ENCODE measurements around the gene MAP3K9.
A peak's percentile ranks its signal among the peaks of the same experiment; 100 is the strongest.
"Not testable (repeated sequence)": the region's sequence is repeated elsewhere in the genome, so short reads cannot be mapped to it uniquely, and the experiment has no call there.

MAP3K9 gene

DNA sequence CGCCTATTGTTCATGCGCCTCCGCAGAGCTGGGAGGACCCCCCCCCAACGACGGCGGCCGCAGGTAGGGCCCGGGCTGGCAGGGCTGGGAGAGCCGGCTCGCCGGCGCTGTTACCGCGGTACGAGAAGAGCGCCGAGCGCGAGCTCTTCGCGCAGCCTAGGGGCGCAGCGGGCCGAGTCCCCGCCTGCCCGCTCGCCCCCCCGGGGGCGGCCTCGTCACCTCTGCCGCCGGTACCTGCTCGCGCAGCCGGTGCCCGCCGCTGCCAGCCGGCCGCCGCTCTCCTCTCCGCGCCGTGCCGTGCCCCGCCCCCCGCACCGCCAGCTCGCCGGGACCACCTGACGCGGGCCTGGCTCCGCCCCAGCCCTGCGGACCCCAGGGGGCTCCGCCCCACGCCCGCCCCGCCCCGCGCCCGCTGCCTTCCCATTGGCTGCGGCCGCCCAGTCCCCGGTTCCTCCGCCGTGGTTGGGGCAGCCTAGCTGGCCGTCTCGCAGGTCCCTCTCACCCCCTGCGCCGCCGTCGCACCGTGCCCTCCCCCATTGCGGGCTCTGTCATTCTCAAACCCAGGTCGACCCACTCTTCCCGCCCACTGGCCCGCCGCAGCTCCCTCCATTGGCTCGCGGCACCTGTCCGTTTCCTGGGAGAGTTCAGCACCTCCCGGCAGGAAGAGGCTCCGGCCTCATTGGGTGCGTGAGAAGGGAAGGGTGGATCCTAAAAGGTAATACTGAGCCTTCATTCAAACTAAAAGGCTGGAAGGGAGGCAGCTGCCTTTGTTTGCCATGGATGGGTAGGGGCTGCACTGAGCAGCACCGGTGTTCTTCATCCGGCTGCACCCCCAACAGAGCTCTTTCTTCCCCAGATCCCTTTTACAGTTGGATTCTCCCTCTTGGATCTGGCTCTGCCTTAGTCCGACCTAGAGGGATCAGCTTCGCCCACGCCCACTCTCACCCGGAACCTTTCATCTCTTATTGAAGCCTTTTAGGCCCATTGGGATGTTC, at the start of gene MAP3K9:
TSS of gene MAP3K9 (minus strand) at position 289 of the 995 bp plus-strand sequence. CDS start 342 bp downstream, outside the sequence.
- TF ChIP-seq, protein P1, sequence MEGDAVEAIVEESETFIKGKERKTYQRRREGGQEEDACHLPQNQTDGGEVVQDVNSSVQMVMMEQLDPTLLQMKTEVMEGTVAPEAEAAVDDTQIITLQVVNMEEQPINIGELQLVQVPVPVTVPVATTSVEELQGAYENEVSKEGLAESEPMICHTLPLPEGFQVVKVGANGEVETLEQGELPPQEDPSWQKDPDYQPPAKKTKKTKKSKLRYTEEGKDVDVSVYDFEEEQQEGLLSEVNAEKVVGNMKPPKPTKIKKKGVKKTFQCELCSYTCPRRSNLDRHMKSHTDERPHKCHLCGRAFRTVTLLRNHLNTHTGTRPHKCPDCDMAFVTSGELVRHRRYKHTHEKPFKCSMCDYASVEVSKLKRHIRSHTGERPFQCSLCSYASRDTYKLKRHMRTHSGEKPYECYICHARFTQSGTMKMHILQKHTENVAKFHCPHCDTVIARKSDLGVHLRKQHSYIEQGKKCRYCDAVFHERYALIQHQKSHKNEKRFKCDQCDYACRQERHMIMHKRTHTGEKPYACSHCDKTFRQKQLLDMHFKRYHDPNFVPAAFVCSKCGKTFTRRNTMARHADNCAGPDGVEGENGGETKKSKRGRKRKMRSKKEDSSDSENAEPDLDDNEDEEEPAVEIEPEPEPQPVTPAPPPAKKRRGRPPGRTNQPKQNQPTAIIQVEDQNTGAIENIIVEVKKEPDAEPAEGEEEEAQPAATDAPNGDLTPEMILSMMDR (IDR thresholded peaks at IDR 0.05; ENCODE audit: insufficient read depth, missing control alignments): no peak
- FAIRE-seq (no peak), DNase-seq (ENCODE audit: insufficient read length, low spot score) (peak; percentile 85)

DNA sequence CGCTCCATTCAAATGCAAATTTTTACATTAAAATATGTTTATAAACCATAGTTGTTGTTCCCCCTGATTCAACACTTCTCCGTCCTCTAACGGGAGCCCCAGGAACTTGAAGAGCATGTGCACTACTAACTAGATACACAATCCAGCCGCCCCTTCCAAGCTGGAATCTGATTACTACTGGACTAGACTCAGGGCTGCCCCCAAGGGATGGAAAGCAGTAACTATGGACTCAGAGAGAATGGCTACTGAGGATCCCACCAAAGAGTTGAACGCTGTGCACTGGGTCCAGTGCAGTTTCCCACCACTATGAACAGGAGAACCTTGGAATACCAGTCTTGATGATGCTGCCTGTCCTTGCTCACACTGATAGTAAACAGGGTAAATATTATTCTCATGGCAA, 49.3 kb upstream of the MAP3K9 start:
- no peak for FAIRE-seq
- TF ChIP-seq, protein P1 (IDR thresholded peaks at IDR 0.05; ENCODE audit: insufficient read depth, missing control alignments): no peak
- DNase-seq (ENCODE audit: insufficient read length, low spot score): no peak

DNA sequence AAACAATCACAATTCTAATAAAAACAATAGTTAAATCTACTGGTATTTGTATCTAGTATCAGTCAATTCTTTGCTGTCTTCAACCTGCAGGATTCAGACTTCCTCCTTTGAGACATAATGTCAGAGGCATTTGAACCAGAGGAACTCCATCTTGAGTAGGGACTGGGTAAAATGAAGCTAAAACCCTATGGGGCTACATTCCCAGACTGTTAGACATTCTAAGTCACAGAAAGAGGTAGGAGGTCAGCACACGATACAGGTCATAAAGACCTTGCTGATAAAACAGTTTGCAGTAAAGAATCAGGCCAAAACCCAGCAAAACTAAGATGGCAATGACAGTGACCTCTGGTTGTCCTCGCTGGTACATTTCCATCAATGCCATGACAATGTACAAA, 48.2 kb upstream of the MAP3K9 start:
- TF ChIP-seq, protein P1 (IDR thresholded peaks at IDR 0.05; ENCODE audit: insufficient read depth, missing control alignments): no peak
- FAIRE-seq (no peak), DNase-seq (ENCODE audit: insufficient read length, low spot score) (no peak)

DNA sequence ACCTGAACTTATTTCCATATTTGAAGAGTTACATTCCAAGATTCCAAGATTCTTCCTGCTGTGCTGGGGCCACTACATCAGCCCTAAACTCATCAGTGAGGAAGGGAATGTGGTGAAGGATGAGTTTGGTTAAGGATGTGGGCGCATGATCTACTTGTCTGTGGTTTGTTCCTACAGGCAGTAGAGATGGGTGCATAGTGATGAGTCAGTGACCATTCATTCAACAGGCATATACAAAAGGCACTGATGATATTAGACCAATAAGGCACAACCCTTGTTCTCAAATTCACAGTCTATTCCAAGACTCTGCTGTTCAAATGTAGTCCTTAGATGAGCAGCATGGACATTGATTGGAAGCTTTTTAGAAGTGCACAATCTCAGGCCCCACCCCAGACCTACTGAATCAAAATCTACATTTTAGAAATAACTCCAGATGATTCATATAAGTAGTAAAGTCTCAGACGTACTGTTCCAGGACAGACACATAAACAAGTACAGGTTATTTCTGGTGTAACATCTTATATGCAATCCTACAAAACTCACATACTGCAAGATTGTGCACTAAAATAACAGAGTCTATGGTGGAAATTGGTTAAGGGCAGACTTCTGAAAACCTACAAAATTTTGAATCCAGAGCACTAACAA, 47.7 kb upstream of the MAP3K9 start:
- FAIRE-seq (no peak), DNase-seq (ENCODE audit: insufficient read length, low spot score) (no peak)
- TF ChIP-seq, protein P1 (IDR thresholded peaks at IDR 0.05; ENCODE audit: insufficient read depth, missing control alignments): no peak

DNA sequence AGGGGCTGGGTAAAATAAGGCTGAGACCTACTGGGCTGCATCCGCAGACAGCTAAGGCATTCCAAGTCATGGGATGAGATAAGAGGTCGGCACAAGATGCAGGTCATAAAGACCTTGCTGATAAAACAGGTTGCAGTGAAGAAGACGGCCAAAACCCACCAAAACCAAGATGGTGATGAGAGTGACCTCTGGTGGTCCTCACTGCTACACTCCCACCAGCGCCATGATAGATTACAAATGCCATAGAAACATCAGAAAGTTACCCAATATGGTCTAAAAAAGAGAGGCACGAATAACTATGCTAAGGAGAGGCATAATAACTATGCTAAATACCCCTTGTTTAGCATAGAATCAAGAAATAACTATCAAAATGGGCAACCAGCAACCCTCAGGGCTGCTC, 46.2 kb upstream of the MAP3K9 start:
- TF ChIP-seq, protein P1 (IDR thresholded peaks at IDR 0.05; ENCODE audit: insufficient read depth, missing control alignments): no peak
- DNase-seq (ENCODE audit: insufficient read length, low spot score): no peak
- no peak for FAIRE-seq

DNA sequence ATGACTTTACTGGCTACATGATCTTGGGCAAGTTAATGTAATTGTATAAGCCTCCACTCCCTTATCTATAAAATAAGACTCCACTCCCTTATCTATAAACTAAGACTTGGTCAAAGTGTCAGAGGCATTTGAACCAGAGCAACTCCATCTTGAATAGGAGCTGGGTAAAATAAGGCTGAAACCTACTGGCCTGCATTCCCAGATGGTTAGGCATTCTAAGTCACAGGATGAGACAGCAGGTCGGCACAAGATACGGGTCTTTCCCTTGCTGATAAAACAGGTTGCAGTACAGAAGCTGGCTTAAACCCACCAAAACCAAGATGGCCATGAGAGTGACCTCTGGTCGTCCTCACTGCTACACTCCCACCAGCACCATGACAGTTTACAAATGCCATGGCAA, 44.3 kb upstream of the MAP3K9 start:
- not testable (repeated sequence) for FAIRE-seq; DNase-seq (ENCODE audit: insufficient read length, low spot score)

DNA sequence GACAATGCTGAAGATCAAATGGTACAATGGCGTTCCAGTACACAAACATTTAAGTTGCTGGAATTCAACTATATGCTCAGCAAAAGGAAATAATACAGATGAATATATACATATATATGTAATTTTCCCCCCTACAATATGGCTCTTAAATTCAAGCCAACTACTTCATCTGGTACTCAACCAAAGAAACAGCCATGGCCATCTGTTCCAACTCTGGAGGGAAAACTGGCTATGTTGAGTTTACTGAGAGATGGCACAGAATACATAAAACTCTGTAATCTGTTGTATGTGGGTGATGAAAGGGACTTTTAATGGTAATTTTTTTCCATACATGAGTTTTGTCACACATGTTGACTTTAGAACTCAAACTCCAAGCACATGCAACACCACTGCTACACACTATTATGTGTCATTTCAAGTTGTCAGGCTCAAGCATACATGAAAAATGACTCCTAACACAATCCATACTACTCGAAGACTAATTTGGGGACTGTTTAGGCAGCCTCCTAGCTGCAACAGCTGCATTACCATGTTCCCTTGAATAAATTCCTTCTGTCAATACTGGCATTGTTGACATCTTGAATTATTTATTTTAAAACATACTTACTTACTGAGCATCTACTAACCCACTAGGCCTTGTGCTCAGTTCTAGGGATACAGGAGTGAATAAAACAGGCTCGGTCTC, 38.2 kb upstream of the MAP3K9 start:
- TF ChIP-seq, protein P1 (IDR thresholded peaks at IDR 0.05; ENCODE audit: insufficient read depth, missing control alignments): no peak
- FAIRE-seq (no peak), DNase-seq (ENCODE audit: insufficient read length, low spot score) (no peak)

Measured in D721Med (cell line).